GM19328 (cell line): Measurements from ENCODE around the gene SGMS1.
"Not testable (repeated sequence)": the region's sequence is repeated elsewhere in the genome, so short reads cannot be mapped to it uniquely, and the experiment has no call there.

Source experiments
- ATAC-seq: cut with Tn5 transposase; IDR thresholded peaks from one replicate; pipeline ENCODE4 v1.9.1; 2021; ENCODE audit warnings: mild to moderate bottlenecking, moderate library complexity; ENCODE audit not compliant: unreplicated experiment

SGMS1 gene

GRCh38 chr10:50623663-50624412, at the start of gene SGMS1:
TSS of gene SGMS1 (minus strand) at chr10:50623956. CDS start at chr10:50344114, 279,842 bp downstream.
- peak; percentile 34 for ATAC-seq

GRCh38 chr10:50672152-50672551, 48.4 kb upstream of the SGMS1 start:
- not testable (repeated sequence) for ATAC-seq

GRCh38 chr10:50671645-50672044, 47.9 kb upstream of the SGMS1 start:
- ATAC-seq, result not testable (repeated sequence)

DNA sequence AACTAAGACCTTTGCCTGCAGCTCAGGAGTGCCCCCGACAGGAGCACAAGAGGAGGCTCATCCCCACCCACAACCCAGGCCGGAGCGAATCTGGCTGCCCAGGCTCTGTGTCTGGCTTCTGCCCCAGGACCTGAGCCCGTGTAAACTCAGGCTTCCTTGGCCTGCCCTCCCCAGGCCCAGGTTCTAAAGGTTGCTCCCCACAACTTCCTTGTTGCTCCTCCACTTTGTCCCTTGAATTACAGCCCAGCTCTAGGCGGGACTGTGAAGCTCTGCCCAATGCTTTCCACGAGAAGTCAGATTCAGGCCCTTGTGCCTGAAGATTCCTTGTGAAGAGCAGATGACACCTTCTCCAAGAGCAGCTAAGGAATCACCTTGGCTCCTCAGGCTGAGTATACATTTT, 46.2 kb upstream of the SGMS1 start:
- not testable (repeated sequence) for ATAC-seq

GRCh38 chr10:50667353-50667752, 43.6 kb upstream of the SGMS1 start:
- not testable (repeated sequence) for ATAC-seq

GRCh38 chr10:50662420-50662819, 38.7 kb upstream of the SGMS1 start:
- not testable (repeated sequence) for ATAC-seq

DNA sequence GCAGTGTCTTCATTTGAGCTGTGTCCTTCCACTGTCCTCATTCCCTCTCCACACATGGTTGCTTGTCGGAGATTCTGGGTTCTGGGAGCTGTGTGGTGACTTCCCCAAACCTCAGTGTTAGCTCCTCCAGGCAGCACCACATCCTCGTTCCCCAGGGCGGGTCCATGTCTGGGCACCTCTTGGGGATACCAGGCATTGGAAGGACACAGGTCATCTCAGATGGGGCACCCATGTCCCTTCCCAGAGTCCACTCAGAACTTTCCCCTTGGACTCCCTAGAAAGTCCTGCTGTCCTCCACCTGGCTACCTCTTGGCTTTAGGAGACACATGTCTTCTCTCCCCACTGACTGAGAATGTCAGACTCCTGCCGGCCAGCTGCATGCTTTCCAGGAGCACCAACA, 37.8 kb upstream of the SGMS1 start:
- not testable (repeated sequence) for ATAC-seq

DNA sequence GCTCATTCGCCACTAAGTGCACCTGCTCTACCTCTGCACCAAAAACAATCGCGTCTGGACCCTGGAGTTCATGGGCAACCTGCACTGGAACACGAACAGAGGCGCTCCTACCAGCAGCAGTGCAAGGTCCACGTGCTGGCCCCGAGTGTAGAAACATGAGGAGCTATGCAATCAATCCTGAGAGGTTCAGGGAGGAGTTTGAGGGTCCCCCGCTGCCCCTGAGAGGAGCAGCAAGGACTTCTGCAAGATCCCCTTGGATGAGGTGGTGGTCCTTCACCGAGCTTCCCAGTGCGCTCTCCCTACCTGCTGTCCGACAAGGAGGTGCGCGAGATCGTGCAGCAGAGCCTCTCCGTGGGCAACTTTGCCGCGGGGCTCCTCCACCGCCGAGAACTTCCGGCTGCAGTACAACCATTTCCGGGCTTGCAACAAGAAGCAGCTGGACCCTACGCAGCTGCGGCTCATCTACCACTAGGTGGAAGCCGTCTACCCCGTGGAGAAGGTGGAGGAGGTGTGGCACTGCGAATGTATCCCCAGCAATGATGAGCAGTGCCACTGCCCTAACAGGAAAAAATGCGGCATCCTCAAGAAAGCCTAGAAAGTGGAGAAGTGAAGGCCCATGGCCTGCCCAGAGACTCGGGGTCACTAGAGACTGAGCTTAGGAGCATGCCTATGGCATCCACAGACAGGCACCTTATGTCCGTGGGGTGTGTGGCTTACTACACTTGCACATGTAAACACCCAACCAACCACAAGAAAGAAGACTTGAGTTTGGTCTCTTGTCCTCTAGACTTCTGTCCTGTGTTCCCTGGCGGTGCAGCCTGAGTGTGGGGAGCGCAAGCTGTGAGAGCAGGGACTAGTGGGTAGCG, 36.3 kb upstream of the SGMS1 start:
- peak; percentile 96 for ATAC-seq

DNA sequence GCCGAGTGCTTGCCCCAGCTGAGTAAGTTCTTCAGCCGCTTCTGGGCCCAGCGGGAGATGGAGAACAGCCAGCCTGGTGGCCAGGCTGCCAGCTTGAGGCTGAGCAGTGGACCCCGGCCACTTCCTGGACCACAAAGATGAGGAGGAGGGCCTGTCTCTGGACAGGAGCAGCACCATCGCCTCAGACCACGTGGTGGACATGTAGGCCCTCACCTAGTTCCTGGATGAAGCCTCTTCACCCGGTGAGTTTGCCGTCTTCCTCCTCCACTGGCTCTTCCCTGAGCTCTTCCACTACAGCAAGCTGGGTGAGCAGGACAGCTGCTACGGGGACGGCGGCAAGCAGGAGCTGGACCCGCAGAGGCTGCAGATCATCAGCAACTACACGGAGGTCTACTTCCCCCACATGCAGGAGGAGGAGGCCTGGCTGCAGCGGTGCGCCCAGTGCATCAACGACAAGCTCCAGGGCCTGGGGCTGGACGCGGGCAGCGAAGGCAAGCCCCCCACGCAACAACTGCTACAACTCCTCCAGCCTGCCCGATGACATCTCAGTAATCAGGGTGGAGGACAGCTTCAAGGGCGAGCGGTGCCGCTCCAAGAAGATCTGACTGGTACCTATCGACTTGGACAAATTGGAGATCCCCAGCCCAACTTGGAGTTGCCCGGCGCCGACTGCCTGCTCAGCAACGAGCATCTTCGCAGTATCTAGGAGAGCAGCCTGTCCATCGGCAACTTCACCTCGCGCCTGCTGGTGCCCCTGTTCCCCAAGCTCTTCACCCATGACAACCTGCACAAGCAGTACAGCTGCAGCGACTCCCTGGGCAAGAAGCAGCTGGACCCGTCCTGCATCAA, 35.5 kb upstream of the SGMS1 start:
- ATAC-seq, result not testable (repeated sequence)

- ATAC-seq, result no peak
Measured at GRCh38 chr10:50658165-50658564, 34.4 kb upstream of the SGMS1 start.

DNA sequence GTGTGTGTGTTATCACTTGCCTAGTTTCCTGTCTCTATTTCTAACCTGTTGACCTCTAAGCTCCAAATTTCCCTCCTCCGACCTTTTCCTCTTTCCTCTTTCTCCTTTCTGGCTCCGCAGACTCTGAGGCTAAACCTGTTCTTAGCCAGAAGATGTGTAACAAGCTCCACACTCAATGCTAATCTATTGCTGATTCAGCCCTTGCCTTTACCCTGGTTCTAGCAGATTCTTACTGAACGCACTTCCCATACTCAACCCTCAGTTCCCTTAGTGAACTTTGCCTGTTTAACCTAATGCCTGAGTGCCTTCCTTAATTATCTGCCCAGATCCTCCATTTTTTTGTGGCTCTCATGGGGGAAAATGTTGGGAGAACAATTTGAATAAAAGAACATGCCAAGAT, 30.0 kb upstream of the SGMS1 start:
- ATAC-seq, result no peak

DNA sequence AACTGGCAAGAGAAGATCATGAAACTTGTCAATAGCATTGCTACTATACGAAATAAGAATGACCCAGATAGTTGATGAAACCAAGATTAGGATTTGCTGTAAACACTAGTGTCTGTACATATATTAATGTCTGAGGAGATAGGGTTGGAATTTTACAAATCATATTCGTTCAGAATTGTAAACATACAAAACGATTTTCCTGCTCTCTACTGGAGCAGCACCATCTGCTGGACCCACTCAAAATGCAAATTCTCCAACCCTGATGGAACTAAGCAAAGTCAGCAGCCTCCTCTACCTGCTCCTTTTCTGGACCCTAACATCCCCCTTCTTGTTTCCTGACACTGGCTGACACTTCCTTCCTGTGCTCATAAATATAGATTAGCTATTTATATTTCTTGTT, 29.4 kb upstream of the SGMS1 start:
- no peak for ATAC-seq

DNA sequence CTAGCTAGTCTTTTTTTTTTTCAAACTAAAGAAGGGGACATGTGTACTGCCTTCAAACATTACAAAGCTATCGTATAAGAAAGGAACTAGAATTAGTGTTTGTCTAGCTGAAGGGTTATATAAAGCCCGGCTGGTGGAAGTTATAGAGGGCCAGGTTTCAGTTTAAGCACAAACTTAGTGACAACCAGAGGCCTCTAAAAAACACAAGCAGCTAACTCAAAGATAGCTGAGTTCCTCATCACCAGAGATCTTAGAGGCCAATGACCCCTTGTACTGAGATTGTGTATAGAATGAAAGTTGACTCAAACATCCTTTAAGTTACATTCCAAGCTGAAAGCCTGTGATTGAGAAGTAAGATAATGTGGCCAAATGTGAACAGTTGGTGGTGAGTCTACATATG, 28.1 kb upstream of the SGMS1 start:
- ATAC-seq, result no peak

- no peak for ATAC-seq
Measured at GRCh38 chr10:50650481-50650880, 26.7 kb upstream of the SGMS1 start.

DNA sequence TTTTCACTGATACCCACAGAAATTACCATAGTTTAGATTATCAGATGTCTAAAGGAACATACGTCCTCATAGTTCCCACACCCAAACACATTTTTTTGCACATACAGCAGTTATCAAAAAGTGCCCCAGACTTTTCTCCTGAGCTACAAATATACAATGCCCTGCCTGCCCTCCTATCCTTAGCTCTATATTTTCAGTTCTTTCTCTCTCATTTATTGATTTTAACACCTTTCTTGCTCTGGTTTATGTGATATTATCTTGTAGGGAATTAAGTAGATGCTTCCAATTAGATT, 25.1 kb upstream of the SGMS1 start:
- no peak for ATAC-seq

GRCh38 chr10:50648089-50648934, 24.6 kb upstream of the SGMS1 start:
- ATAC-seq, result peak; percentile 55

DNA sequence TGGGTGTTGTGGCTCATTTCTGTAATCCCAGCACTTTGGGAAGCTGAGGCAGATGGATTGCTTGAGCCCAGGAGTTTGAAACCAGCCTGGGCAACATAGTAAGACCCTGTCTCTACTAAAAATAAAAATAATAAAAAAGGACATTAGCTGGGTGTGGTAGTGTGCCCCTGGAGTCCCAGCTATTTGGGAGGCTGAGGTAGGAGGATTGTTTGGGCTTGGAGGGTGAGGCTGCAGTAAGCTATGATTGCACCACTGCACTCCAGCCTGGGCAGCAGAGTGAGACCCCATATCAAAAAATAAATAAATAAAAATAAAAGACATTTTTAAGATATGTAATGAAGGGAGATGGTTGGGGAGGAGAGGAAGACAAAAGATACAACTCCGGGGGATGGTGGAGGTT, 23.6 kb upstream of the SGMS1 start:
- not testable (repeated sequence) for ATAC-seq

DNA sequence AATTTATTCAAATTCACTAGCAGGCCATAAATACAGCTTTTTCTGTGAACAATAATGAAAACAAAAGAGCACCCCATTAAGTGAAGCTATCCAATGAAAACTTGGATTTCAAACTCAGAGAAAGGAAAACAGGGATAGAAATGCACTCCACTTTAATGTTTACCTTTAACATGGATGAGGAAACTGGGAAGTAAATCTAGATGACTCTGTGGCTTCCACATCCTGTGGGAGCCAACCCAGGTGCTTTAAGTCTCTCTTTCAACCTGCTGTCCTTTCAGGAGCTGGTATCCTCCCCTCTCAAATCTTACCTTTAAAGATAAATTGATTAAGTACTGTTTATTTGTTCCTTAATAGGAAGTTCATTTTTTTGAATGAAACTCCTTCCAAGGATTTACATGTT, 21.5 kb upstream of the SGMS1 start:
- no peak for ATAC-seq

DNA sequence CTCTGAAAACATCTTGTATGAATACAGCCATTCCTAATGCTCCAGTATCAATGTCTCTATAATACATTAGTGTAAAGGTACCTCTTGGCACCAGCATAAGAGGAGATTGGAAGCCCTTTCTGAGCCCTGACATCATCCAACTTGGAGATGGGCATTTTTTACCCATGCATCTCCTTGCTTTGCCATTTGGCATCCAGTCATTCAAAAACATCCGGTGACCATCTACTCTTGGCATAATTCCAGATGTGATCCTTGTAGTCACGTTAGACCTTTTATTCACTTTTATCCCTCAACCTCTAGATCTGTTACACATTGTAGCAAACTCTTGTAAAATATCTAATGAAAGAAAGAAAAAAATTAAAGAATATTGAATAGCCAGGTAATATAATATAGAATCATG, 17.9 kb upstream of the SGMS1 start:
- ATAC-seq, result no peak

- no peak for ATAC-seq
Measured at GRCh38 chr10:50640238-50640637, 16.5 kb upstream of the SGMS1 start.
